Lower leg skin (tissue), 4 donors: ENCODE measurements around the gene MAL. TPM values are rescaled to one million over a fixed set of nuclear protein-coding genes. Genes with fewer than 3 reads are reported as not detected.

Source experiments
- DNase-seq, 2 donors: peaks; one replicate each; pipeline ENCODE4 v3.0.0-alpha.2; 2019; ENCODE audit warnings: low spot score in 2 of 2
- H3K4me3 ChIP-seq: fragments of 200-600 bp; sonication (generic); 2 replicates; pipeline ENCODE4 v1.5.1; 2017; ENCODE audit warnings: mild to moderate bottlenecking, low read depth; ENCODE audit not compliant: poor library complexity, severe bottlenecking
- CTCF ChIP-seq, 3 donors: fragments of 450-650 bp; IDR thresholded peaks; one replicate each; pipeline ENCODE4 v1.5.1; 2016; ENCODE audit warnings: antibody characterized with exemption in 3 of 3, mild to moderate bottlenecking in 3 of 3, moderate library complexity in 2 of 3
- POLR2A ChIP-seq, 2 donors: fragments of 450-650 bp; IDR thresholded peaks; one replicate each; pipeline ENCODE4 v1.6.1; 2016 to 2017; ENCODE audit warnings: antibody characterized with exemption in 2 of 2, mild to moderate bottlenecking in 1 of 2, moderate library complexity in 1 of 2
- WGBS, 2 donors: methylation state at CpG; one replicate each; pipeline ENCODE4 v1.1.5; 2018; 5-methylcytosine and 5-hydroxymethylcytosine counted together
- intact Hi-C: fragments of 100-400 bp; cut with DNase I; formaldehyde crosslinking; loops from one replicate; pipeline ENCODE4 v1.15.0; 2023; ENCODE audit warnings: low total_unique reads
- total RNA-seq, 4 donors: library from RNA; depleted of rRNA; stranded (reverse); fragments of >200 nt; gene quantifications; one replicate each; pipeline ENCODE4 v1.1.0, GENCODE V29; 2016

Gene MAL
- total RNA-seq, 4 donors from 2014 or later: 5.7 to 24.8 (median 9.4) TPM

GRCh38 chr2:94987074-94988020, 38.2 kb upstream of the MAL start:
- intact Hi-C loops: no loop called here
- peak in 1 of 2 donors; percentile 42 for DNase-seq
- no peak overlapping the region for H3K4me3 ChIP-seq
- WGBS, 2 donors: 76 to 78% methylated on average over 15 of the region's 15 CpGs
- TF ChIP-seq CTCF (IDR thresholded peaks at IDR 0.05) (no peak), POLR2A (IDR thresholded peaks at IDR 0.05) (no peak)

GRCh38 chr2:94990956-94991355, 34.6 kb upstream of the MAL start:
- TF ChIP-seq CTCF (IDR thresholded peaks at IDR 0.05): no peak
- TF ChIP-seq POLR2A (IDR thresholded peaks at IDR 0.05): no peak
- H3K4me3 ChIP-seq: no peak overlapping the region
- intact Hi-C loops: no loop called here
- DNase-seq: peak in 1 of 2 donors; percentile 40

GRCh38 chr2:94992360-94992759, 33.1 kb upstream of the MAL start:
- H3K4me3 ChIP-seq: no peak overlapping the region
- no peak for TF ChIP-seq POLR2A (IDR thresholded peaks at IDR 0.05)
- TF ChIP-seq CTCF (IDR thresholded peaks at IDR 0.05): no peak
- WGBS, 2 donors: 77 to 81% methylated on average over 5 of the region's 5 CpGs
- no peak for DNase-seq
- intact Hi-C loops: no loop called here

- no peak overlapping the region for H3K4me3 ChIP-seq
- intact Hi-C loops: no loop called here
- 81 to 87% methylated on average over 31 of the region's 31 CpGs for WGBS, 2 donors
- TF ChIP-seq CTCF (IDR thresholded peaks at IDR 0.05): no peak
- no peak for TF ChIP-seq POLR2A (IDR thresholded peaks at IDR 0.05)
- DNase-seq: peak in 1 of 2 donors; percentile 77
Observed at GRCh38 chr2:94993176-94994062, 32.1 kb upstream of the MAL start.

- TF ChIP-seq POLR2A (IDR thresholded peaks at IDR 0.05) (no peak), CTCF (IDR thresholded peaks at IDR 0.05) (peak in 1 of 3 donors; percentile 32)
- no peak overlapping the region for H3K4me3 ChIP-seq
- 84 to 85% methylated on average over 16 of the region's 16 CpGs for WGBS, 2 donors
- DNase-seq: peak in 1 of 2 donors; percentile 68
- intact Hi-C loops: no loop called here
Observed at GRCh38 chr2:94994063-94994913, 31.2 kb upstream of the MAL start.
